Pancreas (tissue), 10 donors: ENCODE measurements around the gene ZFYVE28. TPM values are rescaled to one million over a fixed set of nuclear protein-coding genes. Genes with fewer than 3 reads are reported as not detected.
A peak's percentile ranks its signal among the peaks of the same experiment; 100 is the strongest.

Source experiments
- ATAC-seq, 4 donors: fragments of 200-7000 bp; cut with Tn5 transposase; one replicate each; pipeline versions ENCODE4 v1.8.0 to v1.9.1; 2020; ENCODE audit warnings: mild to moderate bottlenecking in 4 of 4, moderate library complexity in 4 of 4
- DNase-seq, 6 donors: peaks; one replicate each; pipeline ENCODE4 v3.0.0-alpha.2; 2020
- FAIRE-seq: peaks from 2 replicates; lab custom pipeline; 2012; peaks lifted over from hg19 to GRCh38; lab: Jason Lieb, UNC
- H3K27ac ChIP-seq, 4 donors: fragments of 200-600 bp; sonication (generic); 1 replicate in 3 of 4; 2 replicates in 1 of 4; pipeline versions ENCODE4 v1.5.0 to v1.8.0; 2020
- H3K27me3 ChIP-seq, 4 donors: fragments of 200-600 bp; one replicate each; pipeline ENCODE4 v1.8.0; 2021
- H3K36me3 ChIP-seq, 3 donors: fragments of 200-600 bp; sonication (generic) in 1 of 3; one replicate each; pipeline versions ENCODE4 v1.5.0 to v1.8.0; 2020 to 2021
- H3K4me1 ChIP-seq, 3 donors: fragments of 200-600 bp; one replicate each; pipeline ENCODE4 v1.8.0; 2021
- H3K4me3 ChIP-seq, 4 donors: fragments of 200-600 bp; sonication (generic) in 2 of 4; one replicate each; pipeline versions ENCODE4 v1.5.0 to v1.8.0; 2020 to 2021
- H3K9me3 ChIP-seq, 4 donors: fragments of 200-600 bp; one replicate each; pipeline ENCODE4 v1.8.0; 2021
- CTCF ChIP-seq, 4 donors: fragments of 200-600 bp; sonication (generic) in 3 of 4; IDR thresholded peaks; one replicate each; pipeline versions ENCODE4 v1.5.0 to v1.8.0; 2021; ENCODE audit warnings: antibody characterized with exemption in 4 of 4
- WGBS, 2 donors: extraction: QIAGEN DNeasy Blood & Tissue Kit; methylation state at CpG; one replicate each; pipeline ENCODE4 v1.1.7; 2013; 5-methylcytosine and 5-hydroxymethylcytosine counted together
- intact Hi-C, 3 donors: fragments of 100-400 bp; cut with DNase I; formaldehyde crosslinking; loops; one replicate each; pipeline versions ENCODE4 v1.11.1 to v1.14.2; 2022
- polyA plus RNA-seq, 2 donors: library from polyadenylated mRNA; stranded (reverse); fragments of 200-250 nt; gene quantifications; one replicate each; pipeline ENCODE4 v1.2.3, GENCODE V29; 2013
- total RNA-seq, 6 donors: library from RNA; stranded (reverse); fragmentation: NEBNext Ultra II Directional in 4 of 6; extraction: Animal tissue kit (Norgen Biotek cat#: 25700) in 4 of 6; gene quantifications; one replicate each; pipeline versions ENCODE4 v1.2.1 to v1.2.4, GENCODE V29; 2021 to 2023
- donor health status: healthy with polysubstance abuse.
- donor health status: DM: no; HTN: no; CAD: no; lungs with moderate emphysema.
- donor health status: DM: no; HTN: no; CAD: no.
- donor health status: control.
- donor health status: control.
- donor health status: Bipolar disorder and iron deficiency.
- donor health status: DM: yes; HTN: yes; CAD: no.
- donor health status: DM: no; HTN: no; CAD: no.
- donor health status: DM: no; HTN: no; CAD: no.
- donor health status: DM: yes; HTN: yes; CAD: no.

Gene ZFYVE28
- total and polyA plus RNA-seq, 8 donors, result 3.8 to 13.4 (median 6.0) TPM

- no peaks in the 10 kb centered on the region for H3K27me3 ChIP-seq
- H3K4me1 ChIP-seq, result no peaks in the 10 kb centered on the region
- H3K27ac ChIP-seq, result no peak overlapping the region
- no peaks in the 10 kb centered on the region for H3K36me3 ChIP-seq
- no peak for FAIRE-seq
- 71 to 73% methylated on average over 6 of the region's 6 CpGs for WGBS, 2 donors
- H3K9me3 ChIP-seq, result no peaks in the 10 kb centered on the region
- intact Hi-C loops, result no loop called here
- H3K4me3 ChIP-seq, result no peak overlapping the region
- TF ChIP-seq CTCF (IDR thresholded peaks at IDR 0.05), result no peak
- no peak for ATAC-seq
- DNase-seq, result no peak
These were observed 125.8 kb downstream of the ZFYVE28 start for GRCh38 chr4:2292646-2293108.

GRCh38 chr4:2291705-2292645, 126.5 kb downstream of the ZFYVE28 start:
- Histone ChIP-seq H3K9me3 (no peaks in the 10 kb centered on the region), H3K4me3 (no peak overlapping the region), H3K27me3 (no peaks in the 10 kb centered on the region), H3K36me3 (no peaks in the 10 kb centered on the region), H3K4me1 (no peaks in the 10 kb centered on the region), H3K27ac (no peak overlapping the region)
- FAIRE-seq, result no peak
- ATAC-seq, result no peak
- peak in 1 of 6 donors; percentile 64 for DNase-seq
- TF ChIP-seq CTCF (IDR thresholded peaks at IDR 0.05), result no peak
- WGBS, 2 donors, result 81 to 85% methylated on average over 20 of the region's 20 CpGs
- intact Hi-C loops, result no loop called here

GRCh38 chr4:2290974-2291704, 127.3 kb downstream of the ZFYVE28 start:
- no peak overlapping the region for H3K27ac ChIP-seq
- ATAC-seq, result no peak

GRCh38 chr4:2290488-2290887, 128.0 kb downstream of the ZFYVE28 start:
- FAIRE-seq (no peak), DNase-seq (peak in 1 of 6 donors; percentile 51), ATAC-seq (no peak)
- no peaks in the 10 kb centered on the region for H3K36me3 ChIP-seq
- TF ChIP-seq CTCF (IDR thresholded peaks at IDR 0.05), result no peak
- H3K4me1 ChIP-seq, result no peaks in the 10 kb centered on the region
- no peaks in the 10 kb centered on the region for H3K27me3 ChIP-seq
- no peak overlapping the region for H3K27ac ChIP-seq
- no peaks in the 10 kb centered on the region for H3K9me3 ChIP-seq
- intact Hi-C loops, result no loop called here
- no peak overlapping the region for H3K4me3 ChIP-seq
- WGBS, 2 donors, result 87 to 89% methylated on average over 9 of the region's 9 CpGs

More at GRCh38 chr4:2290974-2291704, 127.3 kb downstream of the ZFYVE28 start:
- H3K4me1 ChIP-seq, result no peaks in the 10 kb centered on the region
- FAIRE-seq (no peak), DNase-seq (no peak)
- TF ChIP-seq CTCF (IDR thresholded peaks at IDR 0.05), result no peak
- no peaks in the 10 kb centered on the region for H3K36me3 ChIP-seq
- WGBS, 2 donors, result 85 to 88% methylated on average over 24 of the region's 24 CpGs
- no peak overlapping the region for H3K4me3 ChIP-seq
- H3K9me3 ChIP-seq, result no peaks in the 10 kb centered on the region
- no peaks in the 10 kb centered on the region for H3K27me3 ChIP-seq
- intact Hi-C loops, result no loop called here
